Uterus (tissue), 4 donors: Measurements from ENCODE around the gene PTPN6. TPM values are rescaled to one million over a fixed set of nuclear protein-coding genes. Genes with fewer than 3 reads are reported as not detected.
A peak's percentile ranks its signal among the peaks of the same experiment; 100 is the strongest.

Experiments used
- DNase-seq, 2 donors: peaks; one replicate each; pipeline ENCODE4 v3.0.0-alpha.2; 2019 to 2020
- H3K27ac ChIP-seq, 2 donors: fragments of 200-600 bp; sonication (generic); 1 replicate in 1 of 2; 2 replicates in 1 of 2; pipeline ENCODE4 v1.5.1; 2016 to 2018
- H3K27me3 ChIP-seq, 2 donors: fragments of 200-600 bp; sonication (generic); one replicate each; pipeline ENCODE4 v1.5.1; 2018 to 2019; ENCODE audit warnings: control low read depth in 1 of 2
- H3K36me3 ChIP-seq, 2 donors: fragments of 200-600 bp; sonication (generic); one replicate each; pipeline ENCODE4 v1.5.1; 2019; ENCODE audit warnings: control low read depth in 1 of 2
- H3K4me1 ChIP-seq, 2 donors: fragments of 200-600 bp; sonication (generic); one replicate each; pipeline ENCODE4 v1.5.1; 2018 to 2019; ENCODE audit warnings: control low read depth in 1 of 2
- H3K4me3 ChIP-seq, 2 donors: fragments of 200-600 bp; sonication (generic); 1 replicate in 1 of 2; 2 replicates in 1 of 2; pipeline ENCODE4 v1.5.1; 2018 to 2019; ENCODE audit warnings: mild to moderate bottlenecking in 1 of 2
- H3K9me3 ChIP-seq, 2 donors: fragments of 200-600 bp; sonication (generic); one replicate each; pipeline ENCODE4 v1.5.1; 2019; ENCODE audit warnings: control low read depth in 1 of 2
- POLR2A ChIP-seq, 2 donors: fragments of 450-650 bp; IDR thresholded peaks; one replicate each; pipeline ENCODE4 v1.6.1; 2016; ENCODE audit warnings: antibody characterized with exemption in 2 of 2, mild to moderate bottlenecking in 1 of 2, moderate library complexity in 1 of 2
- intact Hi-C: fragments of 100-400 bp; cut with DNase I; formaldehyde crosslinking; loops from one replicate; pipeline ENCODE4 v1.15.1; 2023; ENCODE audit warnings: low total_unique reads
- total RNA-seq, 4 donors: library from RNA; depleted of rRNA in 3 of 4; stranded (reverse); fragments of >200 nt in 3 of 4; gene quantifications; one replicate each; pipeline versions ENCODE4 v1.1.0 to v1.2.4, GENCODE V29; 2014 to 2023
- TF ChIP-seq, protein P1 (sequence below), 4 experiments: fragments of 200-600 bp in 2 of 4; fragments of 450-650 bp in 2 of 4; sonication (generic) in 2 of 4; IDR thresholded peaks; one replicate each; pipeline ENCODE4 v1.5.1; 2016 to 2019; ENCODE audit warnings: antibody characterized with exemption in 4 of 4, mild to moderate bottlenecking in 2 of 4, moderate library complexity in 1 of 4
- donor health status: DM: yes; HTN: yes; CAD: no.

Gene PTPN6
- total RNA-seq, 4 donors from 2014 or later: 0.59 to 19.8 (median 5.9) TPM

GRCh38 chr12:6943389-6943721 lies 7.8 kb upstream of the PTPN6 start:
- TF ChIP-seq, protein P1, sequence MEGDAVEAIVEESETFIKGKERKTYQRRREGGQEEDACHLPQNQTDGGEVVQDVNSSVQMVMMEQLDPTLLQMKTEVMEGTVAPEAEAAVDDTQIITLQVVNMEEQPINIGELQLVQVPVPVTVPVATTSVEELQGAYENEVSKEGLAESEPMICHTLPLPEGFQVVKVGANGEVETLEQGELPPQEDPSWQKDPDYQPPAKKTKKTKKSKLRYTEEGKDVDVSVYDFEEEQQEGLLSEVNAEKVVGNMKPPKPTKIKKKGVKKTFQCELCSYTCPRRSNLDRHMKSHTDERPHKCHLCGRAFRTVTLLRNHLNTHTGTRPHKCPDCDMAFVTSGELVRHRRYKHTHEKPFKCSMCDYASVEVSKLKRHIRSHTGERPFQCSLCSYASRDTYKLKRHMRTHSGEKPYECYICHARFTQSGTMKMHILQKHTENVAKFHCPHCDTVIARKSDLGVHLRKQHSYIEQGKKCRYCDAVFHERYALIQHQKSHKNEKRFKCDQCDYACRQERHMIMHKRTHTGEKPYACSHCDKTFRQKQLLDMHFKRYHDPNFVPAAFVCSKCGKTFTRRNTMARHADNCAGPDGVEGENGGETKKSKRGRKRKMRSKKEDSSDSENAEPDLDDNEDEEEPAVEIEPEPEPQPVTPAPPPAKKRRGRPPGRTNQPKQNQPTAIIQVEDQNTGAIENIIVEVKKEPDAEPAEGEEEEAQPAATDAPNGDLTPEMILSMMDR (IDR thresholded peaks at IDR 0.05): no peak
- peak; percentile 35 to 75 for TF ChIP-seq POLR2A (IDR thresholded peaks at IDR 0.05)
- H3K36me3 ChIP-seq: no peaks in the 10 kb centered on the region
- DNase-seq: peak; percentile 81 to 93
- peak overlapping the region; percentile 74 to 80 for H3K4me3 ChIP-seq
- H3K27ac ChIP-seq: peak overlapping the region; percentile 93 to 94
- H3K27me3 ChIP-seq: no peaks in the 10 kb centered on the region
- peaks cover 6 to 13% of the 10 kb centered on the region in 2 donors for H3K4me1 ChIP-seq
- no peaks in the 10 kb centered on the region for H3K9me3 ChIP-seq
- intact Hi-C loops: loop anchor here (10.0 kb wide), 1 partner anchor 171 kb away; no protein-coding TSS in a partner anchor

DNA sequence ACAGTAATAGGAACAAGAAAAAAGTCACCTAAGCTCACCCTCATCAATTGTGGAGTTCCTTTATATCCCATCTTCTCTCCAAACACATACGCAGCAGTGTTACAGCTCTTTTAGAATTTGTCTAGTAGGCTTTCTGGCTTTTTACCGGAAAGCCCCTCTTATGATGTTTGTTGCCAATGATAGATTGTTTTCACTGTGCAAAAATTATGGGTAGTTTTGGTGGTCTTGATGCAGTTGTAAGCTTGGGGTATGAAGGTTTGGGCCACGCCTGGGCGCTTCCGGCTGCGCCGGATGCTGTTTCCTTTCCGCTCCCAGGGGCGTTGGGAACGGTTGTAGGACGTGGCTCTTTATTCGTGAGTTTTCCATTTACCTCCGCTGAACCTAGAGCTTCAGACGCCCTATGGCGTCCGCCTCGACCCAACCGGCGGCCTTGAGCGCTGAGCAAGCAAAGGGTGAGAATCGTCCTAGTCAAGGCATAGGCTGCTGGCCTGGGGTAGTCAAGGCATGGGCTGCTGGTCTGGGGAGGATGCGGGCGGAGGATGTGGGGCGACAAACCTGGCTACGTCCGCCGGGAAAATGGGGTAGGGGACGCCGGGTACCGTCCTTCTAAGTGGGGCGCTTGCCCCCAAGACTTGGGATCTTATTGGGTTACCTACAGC lies 7.3 kb upstream of the PTPN6 start, which contains the start of the genes C12orf57 and RNU7-1:
Gene C12orf57, plus strand, starts transcription at position 301 of the 659 bp plus-strand sequence. Its CDS starts 100 bp downstream, at position 401.
Gene RNU7-1, plus strand, starts transcription at position 95 of the 659 bp plus-strand sequence.
- peak within 1 kb of the TSS; percentile 93 to 94 for H3K27ac ChIP-seq
- no peaks in the 10 kb centered on the region for H3K36me3 ChIP-seq
- H3K4me1 ChIP-seq: peaks cover 4 to 8% of the 10 kb centered on the region in 2 donors
- intact Hi-C loops: loop anchor here (10.0 kb wide), 1 partner anchor 171 kb away; no protein-coding TSS in a partner anchor
- no peaks in the 10 kb centered on the region for H3K27me3 ChIP-seq
- H3K9me3 ChIP-seq: no peaks in the 10 kb centered on the region
- H3K4me3 ChIP-seq: peak within 1 kb of the TSS; percentile 74 to 80
- DNase-seq: peak; percentile 79
- peak in 1 of 2 donors; percentile 57 for TF ChIP-seq POLR2A (IDR thresholded peaks at IDR 0.05)
- TF ChIP-seq, protein P1 (IDR thresholded peaks at IDR 0.05): peak in 1 of 4 experiments; percentile 9

DNA sequence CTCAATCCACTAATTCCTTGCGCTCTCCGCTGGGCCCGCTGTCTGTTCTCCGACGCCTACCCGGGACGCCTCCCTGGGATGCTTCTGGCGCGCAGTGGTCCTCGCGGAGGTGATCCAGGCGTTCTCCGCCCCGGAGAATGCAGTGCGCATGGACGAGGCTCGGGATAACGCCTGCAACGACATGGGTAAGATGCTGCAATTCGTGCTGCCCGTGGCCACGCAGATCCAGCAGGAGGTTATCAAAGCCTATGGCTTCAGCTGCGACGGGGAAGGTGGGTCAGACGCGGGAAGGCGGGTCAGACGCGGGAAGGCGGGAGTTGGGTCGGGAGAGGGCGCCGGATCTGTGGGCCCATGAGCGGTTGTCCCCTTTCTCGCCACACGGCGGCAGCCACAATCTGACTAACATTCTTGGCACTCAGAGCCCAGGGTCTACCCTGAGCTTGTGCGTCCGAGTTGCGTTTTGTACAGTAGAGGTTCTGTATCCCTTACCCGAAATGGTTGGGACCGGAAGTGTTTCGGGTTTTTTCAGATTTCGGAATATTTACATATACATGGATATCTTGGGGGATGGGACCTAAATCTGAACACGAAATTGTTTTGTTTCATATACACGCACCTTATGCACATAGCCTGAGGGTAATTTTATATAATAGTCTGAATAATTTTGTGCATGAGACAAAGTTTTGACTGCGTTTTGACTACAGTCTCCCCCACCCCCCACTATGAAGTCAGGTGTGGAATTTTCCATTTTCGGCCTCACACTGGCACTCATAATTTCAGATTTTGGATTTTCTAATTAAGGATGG lies 6.6 kb upstream of the PTPN6 start:
- Histone ChIP-seq H3K4me3 (peak overlapping the region; percentile 74 to 80), H3K9me3 (no peaks in the 10 kb centered on the region), H3K4me1 (peaks cover 4 to 6% of the 10 kb centered on the region in 2 donors), H3K27ac (peak overlapping the region; percentile 93 to 94), H3K36me3 (no peaks in the 10 kb centered on the region), H3K27me3 (no peaks in the 10 kb centered on the region)
- intact Hi-C loops: loop anchor here (10.0 kb wide), 1 partner anchor 170 kb away; no protein-coding TSS in a partner anchor
- peak; percentile 94 for DNase-seq
- TF ChIP-seq, protein P1 (IDR thresholded peaks at IDR 0.05): peak; percentile 84 to 96 (median 89)
- peak; percentile 14 to 50 for TF ChIP-seq POLR2A (IDR thresholded peaks at IDR 0.05)

DNA sequence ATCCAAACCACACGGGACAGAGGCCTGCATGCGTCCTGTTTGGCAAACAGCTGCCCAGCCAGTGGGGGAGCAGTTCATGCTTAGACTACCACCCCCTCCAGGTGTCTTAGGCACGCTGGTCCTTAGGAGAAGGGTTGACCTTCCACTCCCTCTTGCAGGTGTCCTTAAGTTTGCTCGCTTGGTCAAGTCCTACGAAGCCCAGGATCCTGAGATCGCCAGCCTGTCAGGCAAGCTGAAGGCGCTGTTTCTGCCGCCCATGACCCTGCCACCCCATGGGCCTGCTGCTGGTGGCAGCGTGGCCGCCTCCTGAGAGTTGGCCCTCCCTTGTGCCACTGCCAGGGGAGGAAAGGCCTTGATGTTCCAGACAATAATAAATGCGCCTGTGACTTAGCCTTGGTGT lies 5.5 kb upstream of the PTPN6 start:
- no peaks in the 10 kb centered on the region for H3K27me3 ChIP-seq
- TF ChIP-seq, protein P1 (IDR thresholded peaks at IDR 0.05): no peak
- TF ChIP-seq POLR2A (IDR thresholded peaks at IDR 0.05): no peak
- H3K9me3 ChIP-seq: no peaks in the 10 kb centered on the region
- no peaks in the 10 kb centered on the region for H3K36me3 ChIP-seq
- H3K27ac ChIP-seq: peak overlapping the region in 1 of 2 donors; percentile 94
- DNase-seq: no peak
- no peak overlapping the region for H3K4me3 ChIP-seq
- H3K4me1 ChIP-seq: peaks cover 4 to 6% of the 10 kb centered on the region in 2 donors
- intact Hi-C loops: loop anchor here (10.0 kb wide), 1 partner anchor 169 kb away; no protein-coding TSS in a partner anchor
